ENCODE results near the gene SLC2A4.
A peak's percentile ranks its signal among the peaks of the same experiment; 100 is the strongest.

The SLC2A4 gene

DNA sequence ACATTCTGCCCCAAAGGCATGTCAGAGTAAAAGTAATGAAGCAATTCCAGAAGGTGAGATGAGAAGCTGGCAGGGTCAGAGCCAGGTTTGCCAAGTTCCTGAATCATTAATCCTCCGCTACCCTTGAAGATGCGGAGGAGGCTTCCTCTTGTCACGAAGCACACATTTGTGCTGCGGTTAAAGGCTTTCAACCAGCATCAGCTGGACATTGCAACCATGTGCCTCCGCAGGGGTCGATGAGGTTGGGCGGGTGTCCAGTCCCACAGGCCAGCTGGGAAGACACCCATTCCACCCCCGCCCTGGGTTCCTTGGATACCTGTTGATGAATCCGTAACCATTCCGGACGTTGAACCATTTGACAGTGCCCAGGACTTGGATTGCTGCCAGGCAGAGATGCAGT lies 11.6 kb downstream of the SLC2A4 start:
- 0 out of 2 replicates have a peak, but pooled peaks cover 4% of the 10 kb centered on the region for H4K20me1 ChIP-seq (ENCODE audit: insufficient read depth, low read length)
- peaks cover 36% of the 10 kb centered on the region for H3K27me3 ChIP-seq (ENCODE audit: insufficient read depth, low read length, poor library complexity)
- H3K79me2 ChIP-seq (ENCODE audit: insufficient read depth, low read length) = no peaks in the 10 kb centered on the region
- no peaks in the 10 kb centered on the region for H3K36me3 ChIP-seq (ENCODE audit: insufficient read depth, low read length)
- H3K4me3 ChIP-seq (ENCODE audit: low read depth in 1 of 2, low read length in 2 of 2) = no peak overlapping the region
- H2AFZ ChIP-seq (ENCODE audit: low read depth, low read length) = no peak overlapping the region
- H3K4me2 ChIP-seq (ENCODE audit: insufficient read depth, low read length) = no peak overlapping the region
- no peaks in the 10 kb centered on the region for H3K9me3 ChIP-seq (ENCODE audit: insufficient read depth, low read length, severe bottlenecking)
- ATAC-seq (ENCODE audit: insufficient read depth, low read depth) = no peak
- no peak overlapping the region for H3K9ac ChIP-seq (ENCODE audit: low read depth, low read length)
- peaks cover 16% of the 10 kb centered on the region for H3K4me1 ChIP-seq (ENCODE audit: insufficient read depth, low read length)
- no peak overlapping the region for H3K27ac ChIP-seq (ENCODE audit: low read length)
- no peak for DNase-seq
- no peak for TF ChIP-seq EZH2 (IDR thresholded peaks at IDR 0.05; ENCODE audit: borderline replicate concordance, low read depth, low read length, severe bottlenecking)
- TF ChIP-seq, protein P1, sequence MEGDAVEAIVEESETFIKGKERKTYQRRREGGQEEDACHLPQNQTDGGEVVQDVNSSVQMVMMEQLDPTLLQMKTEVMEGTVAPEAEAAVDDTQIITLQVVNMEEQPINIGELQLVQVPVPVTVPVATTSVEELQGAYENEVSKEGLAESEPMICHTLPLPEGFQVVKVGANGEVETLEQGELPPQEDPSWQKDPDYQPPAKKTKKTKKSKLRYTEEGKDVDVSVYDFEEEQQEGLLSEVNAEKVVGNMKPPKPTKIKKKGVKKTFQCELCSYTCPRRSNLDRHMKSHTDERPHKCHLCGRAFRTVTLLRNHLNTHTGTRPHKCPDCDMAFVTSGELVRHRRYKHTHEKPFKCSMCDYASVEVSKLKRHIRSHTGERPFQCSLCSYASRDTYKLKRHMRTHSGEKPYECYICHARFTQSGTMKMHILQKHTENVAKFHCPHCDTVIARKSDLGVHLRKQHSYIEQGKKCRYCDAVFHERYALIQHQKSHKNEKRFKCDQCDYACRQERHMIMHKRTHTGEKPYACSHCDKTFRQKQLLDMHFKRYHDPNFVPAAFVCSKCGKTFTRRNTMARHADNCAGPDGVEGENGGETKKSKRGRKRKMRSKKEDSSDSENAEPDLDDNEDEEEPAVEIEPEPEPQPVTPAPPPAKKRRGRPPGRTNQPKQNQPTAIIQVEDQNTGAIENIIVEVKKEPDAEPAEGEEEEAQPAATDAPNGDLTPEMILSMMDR (IDR thresholded peaks at IDR 0.05; ENCODE audit: borderline replicate concordance, extremely low read depth, low read length, poor library complexity, severe bottlenecking) = no peak

DNA sequence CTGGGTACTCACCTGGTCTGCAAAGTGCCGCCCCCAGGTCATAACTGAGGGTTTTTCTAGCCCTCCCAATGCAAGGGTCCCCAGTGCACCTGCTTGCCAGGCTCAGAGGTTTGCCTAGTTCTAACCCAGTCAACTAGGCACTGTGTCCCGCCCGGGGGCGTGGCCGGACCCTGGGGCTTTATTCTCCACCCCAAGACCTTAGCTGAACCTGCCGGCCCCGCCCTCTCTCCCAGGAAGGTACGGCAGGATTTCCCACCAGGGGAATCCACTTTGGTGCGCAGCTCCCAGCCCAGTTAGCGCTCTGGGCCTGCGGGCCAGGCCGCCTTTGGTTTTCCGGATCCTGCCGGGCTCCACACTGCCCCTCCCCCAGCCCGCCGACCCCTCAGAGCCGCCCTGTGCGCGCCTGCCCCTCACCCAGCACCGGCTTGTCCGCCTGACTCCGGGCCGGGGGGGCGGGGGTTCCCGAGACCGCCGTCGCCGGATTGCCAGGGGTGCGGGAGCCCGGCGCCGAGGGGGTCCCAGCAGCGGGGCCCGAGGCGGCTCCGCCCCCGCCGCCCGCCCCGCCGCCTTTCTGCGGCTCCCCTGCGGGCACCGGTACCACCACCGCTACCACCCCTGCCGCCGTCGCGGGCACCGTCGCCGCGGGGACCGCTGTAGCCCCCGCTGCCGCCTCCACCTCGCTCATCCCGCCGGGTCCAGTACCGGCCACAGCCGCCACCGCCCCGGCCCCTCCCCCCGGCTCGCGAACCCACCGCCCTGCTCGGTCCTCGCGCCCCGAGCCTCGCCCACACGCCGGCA lies 12.5 kb downstream of the SLC2A4 start:
- H3K4me1 ChIP-seq (ENCODE audit: insufficient read depth, low read length) = peaks cover 16% of the 10 kb centered on the region
- no peaks in the 10 kb centered on the region for H3K79me2 ChIP-seq (ENCODE audit: insufficient read depth, low read length)
- H3K4me2 ChIP-seq (ENCODE audit: insufficient read depth, low read length) = no peak overlapping the region
- no peaks in the 10 kb centered on the region for H3K36me3 ChIP-seq (ENCODE audit: insufficient read depth, low read length)
- no peaks in the 10 kb centered on the region for H3K9me3 ChIP-seq (ENCODE audit: insufficient read depth, low read length, severe bottlenecking)
- H2AFZ ChIP-seq (ENCODE audit: low read depth, low read length) = no peak overlapping the region
- no peak for TF ChIP-seq EZH2 (IDR thresholded peaks at IDR 0.05; ENCODE audit: borderline replicate concordance, low read depth, low read length, severe bottlenecking)
- TF ChIP-seq, protein P1 (IDR thresholded peaks at IDR 0.05; ENCODE audit: borderline replicate concordance, extremely low read depth, low read length, poor library complexity, severe bottlenecking) = no peak
- no peak overlapping the region for H3K4me3 ChIP-seq (ENCODE audit: low read depth in 1 of 2, low read length in 2 of 2)
- ATAC-seq (ENCODE audit: insufficient read depth, low read depth) (no peak), DNase-seq (no peak)
- H4K20me1 ChIP-seq (ENCODE audit: insufficient read depth, low read length) = 0 out of 2 replicates have a peak, but pooled peaks cover 4% of the 10 kb centered on the region
- no peak overlapping the region for H3K9ac ChIP-seq (ENCODE audit: low read depth, low read length)
- no peak overlapping the region for H3K27ac ChIP-seq (ENCODE audit: low read length)
- peaks cover 36% of the 10 kb centered on the region for H3K27me3 ChIP-seq (ENCODE audit: insufficient read depth, low read length, poor library complexity)

DNA sequence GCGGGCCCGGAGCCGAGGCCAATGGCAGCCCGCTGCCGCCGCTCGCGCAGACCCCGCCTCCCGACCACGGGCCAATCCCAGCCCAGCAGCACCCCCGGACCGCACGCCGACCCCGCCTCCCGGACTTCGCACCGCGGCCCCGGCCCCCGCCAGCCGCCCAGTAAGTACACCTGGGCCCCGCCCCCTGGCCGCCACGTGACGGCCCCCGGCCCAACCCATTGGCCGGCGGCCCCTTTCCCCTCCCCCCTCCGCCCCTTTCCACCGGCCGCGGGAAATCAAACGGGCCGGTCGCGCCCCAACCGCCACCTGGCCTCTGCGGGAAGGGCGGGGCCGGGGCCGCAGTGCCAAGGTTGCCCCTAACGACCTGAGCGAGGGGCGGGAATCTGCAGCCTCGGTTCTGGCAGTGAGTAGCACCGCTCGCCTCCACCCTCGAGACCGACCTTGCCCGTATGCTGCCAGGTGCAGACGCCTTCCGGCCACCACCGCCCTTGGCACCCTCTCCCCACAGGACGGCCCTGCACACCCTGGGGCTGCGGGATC lies 13.2 kb downstream of the SLC2A4 start, which contains the start of gene YBX2:
YBX2 (minus strand) TSS at position 26 of the 540 bp plus-strand sequence. CDS start 139 bp downstream, outside the sequence.
- peak; percentile 49 for ATAC-seq (ENCODE audit: insufficient read depth, low read depth)
- H2AFZ ChIP-seq (ENCODE audit: low read depth, low read length) = no peak within 1 kb of the TSS
- H3K9ac ChIP-seq (ENCODE audit: low read depth, low read length) = no peak within 1 kb of the TSS

More for the DNA sequence above, 13.2 kb downstream of the SLC2A4 start, which contains the start of gene YBX2:
- H3K79me2 ChIP-seq (ENCODE audit: insufficient read depth, low read length) = no peaks in the 10 kb centered on the region
- H3K9me3 ChIP-seq (ENCODE audit: insufficient read depth, low read length, severe bottlenecking) = no peaks in the 10 kb centered on the region
- H3K4me1 ChIP-seq (ENCODE audit: insufficient read depth, low read length) = peaks cover 16% of the 10 kb centered on the region
- H3K27ac ChIP-seq (ENCODE audit: low read length) = no peak within 1 kb of the TSS
- H3K27me3 ChIP-seq (ENCODE audit: insufficient read depth, low read length, poor library complexity) = peaks cover 36% of the 10 kb centered on the region
- H3K4me2 ChIP-seq (ENCODE audit: insufficient read depth, low read length) = no peak within 1 kb of the TSS
- no peak within 1 kb of the TSS for H3K4me3 ChIP-seq (ENCODE audit: low read depth in 1 of 2, low read length in 2 of 2)
- 0 out of 2 replicates have a peak, but pooled peaks cover 4% of the 10 kb centered on the region for H4K20me1 ChIP-seq (ENCODE audit: insufficient read depth, low read length)
- TF ChIP-seq EZH2 (IDR thresholded peaks at IDR 0.05; ENCODE audit: borderline replicate concordance, low read depth, low read length, severe bottlenecking) = no peak
- TF ChIP-seq, protein P1 (IDR thresholded peaks at IDR 0.05; ENCODE audit: borderline replicate concordance, extremely low read depth, low read length, poor library complexity, severe bottlenecking) = no peak
- peak; percentile 62 for DNase-seq
- no peaks in the 10 kb centered on the region for H3K36me3 ChIP-seq (ENCODE audit: insufficient read depth, low read length)
